Measurements from ENCODE around the gene HAO2.

DNA sequence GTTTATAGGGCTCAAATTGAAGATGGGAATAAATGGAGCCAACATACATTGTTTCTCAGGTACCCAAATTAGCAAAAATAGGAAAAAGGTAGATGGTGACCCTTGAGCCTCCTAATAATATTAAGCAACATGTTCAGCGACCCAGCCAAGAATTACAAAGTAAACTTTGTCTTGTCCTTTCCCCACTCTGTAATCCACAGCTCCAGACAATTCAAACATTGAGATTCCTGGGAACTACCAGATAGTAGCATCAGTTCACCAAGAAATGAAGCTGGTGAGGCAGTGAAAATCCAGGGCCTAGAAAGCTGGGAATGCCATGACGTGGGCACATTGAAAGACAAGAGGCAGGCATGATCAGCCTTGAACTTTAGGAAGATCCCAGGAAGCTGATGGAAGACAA is 11.7 kb downstream of the HAO2 start:
- TF ChIP-seq POLR2A (IDR thresholded peaks at IDR 0.05; ENCODE audit: extremely low read depth, insufficient read length) (no peak), MAX (IDR thresholded peaks at IDR 0.05; ENCODE audit: low read depth, low read length) (no peak)
- TF ChIP-seq, protein P1, sequence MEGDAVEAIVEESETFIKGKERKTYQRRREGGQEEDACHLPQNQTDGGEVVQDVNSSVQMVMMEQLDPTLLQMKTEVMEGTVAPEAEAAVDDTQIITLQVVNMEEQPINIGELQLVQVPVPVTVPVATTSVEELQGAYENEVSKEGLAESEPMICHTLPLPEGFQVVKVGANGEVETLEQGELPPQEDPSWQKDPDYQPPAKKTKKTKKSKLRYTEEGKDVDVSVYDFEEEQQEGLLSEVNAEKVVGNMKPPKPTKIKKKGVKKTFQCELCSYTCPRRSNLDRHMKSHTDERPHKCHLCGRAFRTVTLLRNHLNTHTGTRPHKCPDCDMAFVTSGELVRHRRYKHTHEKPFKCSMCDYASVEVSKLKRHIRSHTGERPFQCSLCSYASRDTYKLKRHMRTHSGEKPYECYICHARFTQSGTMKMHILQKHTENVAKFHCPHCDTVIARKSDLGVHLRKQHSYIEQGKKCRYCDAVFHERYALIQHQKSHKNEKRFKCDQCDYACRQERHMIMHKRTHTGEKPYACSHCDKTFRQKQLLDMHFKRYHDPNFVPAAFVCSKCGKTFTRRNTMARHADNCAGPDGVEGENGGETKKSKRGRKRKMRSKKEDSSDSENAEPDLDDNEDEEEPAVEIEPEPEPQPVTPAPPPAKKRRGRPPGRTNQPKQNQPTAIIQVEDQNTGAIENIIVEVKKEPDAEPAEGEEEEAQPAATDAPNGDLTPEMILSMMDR (IDR thresholded peaks at IDR 0.05; ENCODE audit: low read depth, low read length) = no peak
